Nephron (organoid): ENCODE data around the gene UBXN2A.

Source experiments
- H3K27ac Mint-ChIP-seq, 3 experiments: 2 replicates each; pipeline ENCODE4 v1.8.0; 2020; ENCODE audit warnings: mixed read lengths in 3 of 3, mild to moderate bottlenecking in 2 of 3, moderate library complexity in 1 of 3
- H3K27me3 Mint-ChIP-seq: 2 replicates; pipeline ENCODE4 v1.8.0; 2021; ENCODE audit warnings: low read depth, mild to moderate bottlenecking, moderate library complexity, mixed read lengths
- H3K36me3 Mint-ChIP-seq: 2 replicates; pipeline ENCODE4 v1.8.0; 2020; ENCODE audit warnings: low read depth, mixed read lengths
- H3K4me1 Mint-ChIP-seq: 2 replicates; pipeline ENCODE4 v1.8.0; 2020; ENCODE audit warnings: mixed read lengths
- H3K4me3 Mint-ChIP-seq, 3 experiments: 2 replicates each; pipeline ENCODE4 v1.8.0; 2020; ENCODE audit warnings: mild to moderate bottlenecking in 3 of 3, mixed read lengths in 3 of 3, moderate library complexity in 2 of 3
- H3K9me3 Mint-ChIP-seq: 2 replicates; pipeline ENCODE4 v1.8.0; 2020; ENCODE audit warnings: mixed read lengths
- TF ChIP-seq, protein P1 (sequence below), 3 experiments: fragments of 200-600 bp; sonication (generic); IDR thresholded peaks; one replicate each; pipeline ENCODE4 v1.5.0; 2021; ENCODE audit warnings: antibody characterized with exemption in 3 of 3; ENCODE audit not compliant: unreplicated experiment in 3 of 3

UBXN2A gene

DNA sequence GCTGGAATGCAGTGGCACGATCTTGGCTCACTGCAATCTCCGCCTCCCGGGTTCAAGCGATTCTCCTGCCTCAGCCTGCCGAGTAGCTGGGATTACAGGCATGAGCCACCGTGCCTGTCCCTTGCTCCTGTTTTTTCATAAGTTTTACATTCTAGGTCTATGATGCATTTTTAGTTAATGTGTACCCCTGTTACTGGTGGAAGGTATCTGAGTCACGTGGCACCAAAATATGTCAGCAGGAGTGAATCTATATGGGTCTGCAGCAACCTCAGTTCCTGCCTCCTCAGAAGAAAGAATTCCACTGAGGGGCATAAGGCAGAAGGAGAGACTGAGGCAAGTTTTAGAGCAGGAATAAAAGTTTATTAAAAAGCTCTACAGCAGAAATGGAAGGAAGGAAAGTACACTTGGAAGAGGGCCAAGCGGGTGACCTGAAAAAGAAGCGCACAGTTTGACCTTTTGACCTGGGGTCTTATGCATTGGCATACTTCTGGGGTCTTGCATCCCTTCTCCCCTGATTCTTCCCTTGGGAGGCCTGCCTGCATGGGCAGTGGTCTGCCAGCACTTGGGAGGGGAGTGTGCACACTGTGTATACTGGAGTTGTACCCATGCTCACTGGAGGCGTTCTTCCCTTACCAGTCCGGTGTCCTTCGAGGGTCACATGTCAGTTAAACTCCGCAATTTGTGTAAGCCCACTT lies 68.6 kb downstream of the UBXN2A start:
- H3K4me1 Mint-ChIP-seq = no peaks in the 10 kb centered on the region
- H3K9me3 Mint-ChIP-seq = no peaks in the 10 kb centered on the region
- H3K27ac Mint-ChIP-seq = no peak overlapping the region
- peaks cover 40% of the 10 kb centered on the region for H3K27me3 Mint-ChIP-seq
- TF ChIP-seq, protein P1, sequence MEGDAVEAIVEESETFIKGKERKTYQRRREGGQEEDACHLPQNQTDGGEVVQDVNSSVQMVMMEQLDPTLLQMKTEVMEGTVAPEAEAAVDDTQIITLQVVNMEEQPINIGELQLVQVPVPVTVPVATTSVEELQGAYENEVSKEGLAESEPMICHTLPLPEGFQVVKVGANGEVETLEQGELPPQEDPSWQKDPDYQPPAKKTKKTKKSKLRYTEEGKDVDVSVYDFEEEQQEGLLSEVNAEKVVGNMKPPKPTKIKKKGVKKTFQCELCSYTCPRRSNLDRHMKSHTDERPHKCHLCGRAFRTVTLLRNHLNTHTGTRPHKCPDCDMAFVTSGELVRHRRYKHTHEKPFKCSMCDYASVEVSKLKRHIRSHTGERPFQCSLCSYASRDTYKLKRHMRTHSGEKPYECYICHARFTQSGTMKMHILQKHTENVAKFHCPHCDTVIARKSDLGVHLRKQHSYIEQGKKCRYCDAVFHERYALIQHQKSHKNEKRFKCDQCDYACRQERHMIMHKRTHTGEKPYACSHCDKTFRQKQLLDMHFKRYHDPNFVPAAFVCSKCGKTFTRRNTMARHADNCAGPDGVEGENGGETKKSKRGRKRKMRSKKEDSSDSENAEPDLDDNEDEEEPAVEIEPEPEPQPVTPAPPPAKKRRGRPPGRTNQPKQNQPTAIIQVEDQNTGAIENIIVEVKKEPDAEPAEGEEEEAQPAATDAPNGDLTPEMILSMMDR (IDR thresholded peaks at IDR 0.05; ENCODE audit: unreplicated experiment in 3 of 3) = no peak
- no peaks in the 10 kb centered on the region for H3K36me3 Mint-ChIP-seq
- peak overlapping the region; percentile 34 to 59 (median 42) for H3K4me3 Mint-ChIP-seq

DNA sequence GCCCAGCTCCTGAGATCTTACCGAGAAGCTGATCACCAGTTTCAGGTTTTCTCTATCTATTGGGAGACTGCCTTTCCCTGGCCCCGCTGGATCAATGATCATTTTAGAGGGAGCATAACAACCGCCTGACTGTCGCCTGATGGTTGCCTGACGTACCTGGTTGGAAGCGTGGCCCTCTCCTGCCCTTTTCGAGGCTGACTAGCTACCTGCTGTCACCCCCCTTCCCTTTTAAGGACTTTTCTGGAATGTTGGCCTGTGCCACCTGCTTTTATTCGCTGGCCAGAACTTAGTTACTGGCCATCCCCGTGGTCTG lies 69.1 kb downstream of the UBXN2A start:
- no peaks in the 10 kb centered on the region for H3K36me3 Mint-ChIP-seq
- H3K27me3 Mint-ChIP-seq = peaks cover 42% of the 10 kb centered on the region
- H3K4me3 Mint-ChIP-seq = peak overlapping the region; percentile 29 to 59 (median 41)
- H3K9me3 Mint-ChIP-seq = no peaks in the 10 kb centered on the region
- TF ChIP-seq, protein P1 (IDR thresholded peaks at IDR 0.05; ENCODE audit: unreplicated experiment in 3 of 3) = no peak
- no peaks in the 10 kb centered on the region for H3K4me1 Mint-ChIP-seq
- no peak overlapping the region for H3K27ac Mint-ChIP-seq

DNA sequence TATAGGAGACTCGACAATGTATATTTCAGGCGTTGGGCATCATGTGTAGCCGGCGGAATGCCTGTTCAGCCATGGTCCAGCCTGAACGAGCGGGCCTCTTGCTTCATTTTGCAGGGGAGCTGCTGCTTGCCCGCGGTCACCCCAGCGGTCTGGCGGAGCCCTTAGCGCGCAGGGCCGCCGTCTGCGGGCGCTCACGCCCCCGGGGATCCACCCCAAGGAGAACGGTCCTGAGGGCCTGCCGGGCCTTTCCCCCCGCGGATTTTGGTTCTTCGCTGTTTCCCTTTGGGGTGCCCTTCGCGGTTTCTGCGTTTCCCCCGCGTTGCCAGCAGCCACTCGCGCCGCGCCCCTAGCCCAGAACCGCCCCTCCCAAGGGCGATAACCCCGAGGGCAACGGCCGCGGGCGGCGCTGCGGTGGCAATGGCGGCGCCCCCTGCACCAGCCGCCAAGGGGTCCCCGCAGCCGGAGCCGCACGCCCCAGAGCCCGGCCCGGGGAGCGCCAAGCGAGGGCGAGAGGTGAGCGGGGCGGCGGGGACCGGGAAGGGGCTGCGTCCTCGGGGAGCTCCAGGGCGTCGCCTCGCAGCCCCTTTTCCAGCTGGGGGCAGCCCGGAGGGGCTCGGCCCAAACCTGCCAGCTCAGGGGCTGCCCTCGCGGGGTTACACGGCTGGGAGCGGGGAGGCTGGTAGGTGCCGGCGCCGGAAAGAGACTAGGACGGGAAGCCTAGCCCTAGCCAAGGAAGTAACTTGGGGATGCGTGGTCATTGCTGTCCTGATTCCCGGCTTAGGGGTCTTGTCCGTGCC lies 69.6 kb downstream of the UBXN2A start, which contains the start of gene MFSD2B:
TSS of gene MFSD2B (plus strand) at position 406 of the 797 bp plus-strand sequence. CDS start at position 418, 12 bp downstream.
- H3K4me3 Mint-ChIP-seq = peak within 1 kb of the TSS; percentile 29 to 59 (median 51)
- H3K4me1 Mint-ChIP-seq = no peaks in the 10 kb centered on the region
- peaks cover 45% of the 10 kb centered on the region for H3K27me3 Mint-ChIP-seq
- no peak within 1 kb of the TSS for H3K27ac Mint-ChIP-seq
- H3K36me3 Mint-ChIP-seq = no peaks in the 10 kb centered on the region
- TF ChIP-seq, protein P1 (IDR thresholded peaks at IDR 0.05; ENCODE audit: unreplicated experiment in 3 of 3) = no peak
- H3K9me3 Mint-ChIP-seq = no peaks in the 10 kb centered on the region

DNA sequence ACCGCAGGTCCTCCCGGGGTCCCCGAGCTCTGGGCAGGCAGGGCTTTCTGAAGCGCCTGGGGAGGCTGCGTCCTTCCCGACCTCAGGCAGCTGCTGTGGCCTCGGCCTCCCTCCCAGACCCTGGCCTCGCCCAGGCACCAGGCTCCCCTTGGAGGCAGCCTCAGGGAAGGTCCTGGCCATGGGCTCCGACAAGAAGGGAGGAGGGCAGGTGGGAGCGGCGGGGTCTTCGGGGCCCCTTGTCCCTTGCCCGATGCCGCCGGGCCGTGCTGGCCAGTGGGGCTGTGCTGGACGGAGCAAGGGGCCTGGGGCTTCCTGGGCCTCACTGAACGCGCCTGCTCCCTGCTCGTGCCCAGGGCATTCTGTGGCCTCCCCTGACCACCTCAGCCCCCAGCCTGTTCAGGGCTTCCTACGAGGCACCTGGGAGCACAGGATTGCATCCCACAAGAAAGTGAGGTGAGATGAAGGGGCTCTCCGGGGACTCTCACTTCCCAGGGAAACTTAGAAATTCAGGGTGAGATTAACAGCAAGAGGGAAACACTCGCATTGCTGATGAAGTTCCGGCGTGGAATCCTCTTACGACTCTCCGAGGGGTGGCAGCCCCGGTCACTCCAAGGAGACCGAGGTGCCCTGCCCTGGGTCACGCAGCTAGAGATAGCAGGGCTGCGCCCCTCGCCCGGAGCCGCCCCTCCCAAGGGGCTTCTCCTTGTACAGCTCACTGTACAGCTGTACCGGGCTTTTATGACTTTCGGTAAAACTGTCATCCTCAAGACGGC lies 70.4 kb downstream of the UBXN2A start:
- no peak overlapping the region for H3K27ac Mint-ChIP-seq
- no peaks in the 10 kb centered on the region for H3K4me1 Mint-ChIP-seq
- H3K36me3 Mint-ChIP-seq = no peaks in the 10 kb centered on the region
- peak overlapping the region in 1 of 3 experiments; percentile 51 for H3K4me3 Mint-ChIP-seq
- H3K9me3 Mint-ChIP-seq = no peaks in the 10 kb centered on the region
- H3K27me3 Mint-ChIP-seq = peaks cover 45% of the 10 kb centered on the region
- TF ChIP-seq, protein P1 (IDR thresholded peaks at IDR 0.05; ENCODE audit: unreplicated experiment in 3 of 3) = no peak

DNA sequence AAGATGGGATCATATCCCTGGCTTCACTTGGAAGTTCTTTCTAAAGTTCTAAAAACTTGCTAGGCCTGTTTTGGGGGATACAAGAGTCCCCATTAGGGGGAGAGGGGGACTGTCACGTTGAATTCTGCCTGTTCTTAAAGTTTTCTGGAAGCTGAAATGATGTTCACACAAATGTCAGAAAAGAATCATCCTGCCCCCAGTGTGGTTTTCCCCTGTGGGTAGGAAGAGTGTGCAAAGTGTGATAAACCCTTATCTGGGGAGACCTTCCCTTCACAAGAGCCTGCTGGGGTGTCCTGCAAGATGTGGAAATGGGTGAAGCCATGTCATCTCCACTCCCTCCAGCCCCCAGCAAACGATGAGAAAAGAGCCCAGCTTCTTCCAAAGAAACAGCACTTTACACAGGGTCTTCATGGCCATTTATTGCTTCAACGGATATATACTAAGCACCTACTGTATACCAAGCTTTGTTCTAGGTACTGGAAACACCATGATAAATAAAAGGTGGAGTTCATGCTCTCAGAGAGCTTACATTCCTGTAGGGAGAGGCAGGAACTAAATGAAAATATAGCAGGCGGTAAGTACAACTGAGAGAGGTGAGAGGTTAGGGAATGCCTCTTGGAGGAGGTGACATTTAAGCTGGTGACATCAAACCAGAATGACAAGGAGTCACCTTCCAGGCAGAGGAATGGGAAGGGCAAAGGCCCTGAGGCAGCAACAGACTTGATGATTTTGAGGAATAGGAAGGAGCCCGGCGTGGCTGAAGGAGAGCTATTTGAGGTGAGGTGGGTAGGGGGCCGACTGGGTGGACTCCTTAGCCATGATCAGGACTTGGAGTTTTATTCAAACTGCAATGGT lies 71.2 kb downstream of the UBXN2A start:
- TF ChIP-seq, protein P1 (IDR thresholded peaks at IDR 0.05; ENCODE audit: unreplicated experiment in 3 of 3) = no peak
- Mint-ChIP-seq H3K9me3 (no peaks in the 10 kb centered on the region), H3K27me3 (peaks cover 45% of the 10 kb centered on the region), H3K4me3 (peak overlapping the region in 2 of 3 experiments; percentile 26 to 51), H3K4me1 (no peaks in the 10 kb centered on the region), H3K27ac (no peak overlapping the region), H3K36me3 (no peaks in the 10 kb centered on the region)
